ENCODE data around the gene GAL3ST1. TPM values are rescaled to one million over a fixed set of nuclear protein-coding genes. Genes with fewer than 3 reads are reported as not detected.

Gene GAL3ST1
- polyA plus RNA-seq, 1 donor (not counting 4 experiments of a cell fraction or from before 2014, with no cell fraction given) = not detected

- Histone ChIP-seq H3K4me1 (ENCODE audit: control insufficient read depth, extremely low read depth, insufficient read depth, low read length) (no peaks in the 10 kb centered on the region), H2AFZ (ENCODE audit: control insufficient read depth, low read length) (no peak overlapping the region), H3K27me3 (ENCODE audit: control insufficient read depth, extremely low read depth, insufficient read depth, low read length) (no peaks in the 10 kb centered on the region), H3K79me2 (ENCODE audit: control insufficient read depth, insufficient read depth, low read length) (no peaks in the 10 kb centered on the region), H3K27ac (ENCODE audit: control insufficient read depth, insufficient read depth, low read length) (no peak overlapping the region), H3K36me3 (ENCODE audit: control insufficient read depth in 2 of 2, extremely low read depth in 1 of 2, insufficient read depth in 2 of 2, low read length in 2 of 2) (no peaks in the 10 kb centered on the region), H3K4me2 (ENCODE audit: control insufficient read depth, extremely low read depth, insufficient read depth, low read depth, low read length) (no peak overlapping the region), H3K9ac (ENCODE audit: control insufficient read depth, extremely low read depth, insufficient read depth, low read length) (no peak overlapping the region), H4K20me1 (ENCODE audit: control insufficient read depth, extremely low read depth, insufficient read depth, low read length) (no peaks in the 10 kb centered on the region), H3K9me1 (ENCODE audit: control insufficient read depth, extremely low read depth, insufficient read depth, low read length) (no peaks in the 10 kb centered on the region), H3K4me3 (ENCODE audit: control insufficient read depth in 2 of 3, extremely low read depth in 1 of 3, insufficient read depth in 2 of 3, low read depth in 1 of 3, low read length in 3 of 3) (no peak overlapping the region), H3K9me3 (ENCODE audit: control insufficient read depth, low read depth, low read length) (no peaks in the 10 kb centered on the region)
- DNase-seq (ENCODE audit: low read depth, low spot score) = no peak
- dilution Hi-C loops (cut with MboI; ENCODE audit: extremely low pct_ligation_motif_present, low sequenced_read_pairs) = no loop called here
- TF ChIP-seq EZH2 (IDR thresholded peaks at IDR 0.05; ENCODE audit: low read length) (no peak), CTCF (optimal IDR thresholded peaks at IDR 0.05 in 1 of 3, IDR thresholded peaks at IDR 0.05 in 1 of 3, conservative IDR thresholded peaks at IDR 0.05 in 1 of 3; ENCODE audit: extremely low read depth in 1 of 3, insufficient read depth in 2 of 3, low read length in 3 of 3) (peak in 2 of 3 experiments; percentile 11 to 36)
- no peak for FAIRE-seq
These were observed 18.1 kb downstream of the GAL3ST1 start for GRCh38 chr22:30556388-30556787.

- Histone ChIP-seq H2AFZ (ENCODE audit: control insufficient read depth, low read length) (no peak overlapping the region), H3K9me3 (ENCODE audit: control insufficient read depth, low read depth, low read length) (no peaks in the 10 kb centered on the region), H3K36me3 (ENCODE audit: control insufficient read depth in 2 of 2, extremely low read depth in 1 of 2, insufficient read depth in 2 of 2, low read length in 2 of 2) (no peaks in the 10 kb centered on the region), H3K4me3 (ENCODE audit: control insufficient read depth in 2 of 3, extremely low read depth in 1 of 3, insufficient read depth in 2 of 3, low read depth in 1 of 3, low read length in 3 of 3) (no peak overlapping the region), H3K4me1 (ENCODE audit: control insufficient read depth, extremely low read depth, insufficient read depth, low read length) (no peaks in the 10 kb centered on the region), H3K9me1 (ENCODE audit: control insufficient read depth, extremely low read depth, insufficient read depth, low read length) (no peaks in the 10 kb centered on the region), H3K4me2 (ENCODE audit: control insufficient read depth, extremely low read depth, insufficient read depth, low read depth, low read length) (no peak overlapping the region), H3K27ac (ENCODE audit: control insufficient read depth, insufficient read depth, low read length) (no peak overlapping the region), H3K79me2 (ENCODE audit: control insufficient read depth, insufficient read depth, low read length) (no peaks in the 10 kb centered on the region), H3K9ac (ENCODE audit: control insufficient read depth, extremely low read depth, insufficient read depth, low read length) (no peak overlapping the region), H3K27me3 (ENCODE audit: control insufficient read depth, extremely low read depth, insufficient read depth, low read length) (no peaks in the 10 kb centered on the region), H4K20me1 (ENCODE audit: control insufficient read depth, extremely low read depth, insufficient read depth, low read length) (no peaks in the 10 kb centered on the region)
- dilution Hi-C loops (cut with MboI; ENCODE audit: extremely low pct_ligation_motif_present, low sequenced_read_pairs) = no loop called here
- DNase-seq (ENCODE audit: low read depth, low spot score) = no peak
- TF ChIP-seq EZH2 (IDR thresholded peaks at IDR 0.05; ENCODE audit: low read length) (no peak), CTCF (optimal IDR thresholded peaks at IDR 0.05 in 1 of 3, IDR thresholded peaks at IDR 0.05 in 1 of 3, conservative IDR thresholded peaks at IDR 0.05 in 1 of 3; ENCODE audit: extremely low read depth in 1 of 3, insufficient read depth in 2 of 3, low read length in 3 of 3) (peak in 1 of 3 experiments; percentile 15)
- no peak for FAIRE-seq
These were observed 18.9 kb downstream of the GAL3ST1 start for GRCh38 chr22:30555282-30556210.

All from keratinocyte (primary cell).